Panc1 (cell line): Measurements from ENCODE around the gene TRIM42.

Experiments
- POLR2AphosphoS5 ChIP-seq: IDR thresholded peaks from 2 replicates; pipeline ENCODE4 v1.6.1; 2012; ENCODE audit warnings: mild to moderate bottlenecking, low read depth, low read length, moderate library complexity
- SIN3A ChIP-seq: IDR thresholded peaks from 2 replicates; pipeline ENCODE4 v1.6.1; 2012; ENCODE audit warnings: low read depth, mild to moderate bottlenecking, low read length, moderate library complexity, borderline replicate concordance; ENCODE audit not compliant: insufficient read depth
- TF ChIP-seq, protein P1 (sequence below): fragments of 450-650 bp; IDR thresholded peaks from 2 replicates; pipeline ENCODE4 v1.5.1; 2017; ENCODE audit warnings: mild to moderate bottlenecking
- TF ChIP-seq, protein P2 (sequence below), 2 experiments: IDR thresholded peaks; 2 replicates each; pipeline ENCODE4 v1.6.1; 2011 to 2012; ENCODE audit warnings: low read depth in 2 of 2, control low read depth in 1 of 2, low read length in 1 of 2, mild to moderate bottlenecking in 1 of 2, moderate library complexity in 1 of 2; ENCODE audit not compliant: insufficient read depth in 1 of 2

DNA sequence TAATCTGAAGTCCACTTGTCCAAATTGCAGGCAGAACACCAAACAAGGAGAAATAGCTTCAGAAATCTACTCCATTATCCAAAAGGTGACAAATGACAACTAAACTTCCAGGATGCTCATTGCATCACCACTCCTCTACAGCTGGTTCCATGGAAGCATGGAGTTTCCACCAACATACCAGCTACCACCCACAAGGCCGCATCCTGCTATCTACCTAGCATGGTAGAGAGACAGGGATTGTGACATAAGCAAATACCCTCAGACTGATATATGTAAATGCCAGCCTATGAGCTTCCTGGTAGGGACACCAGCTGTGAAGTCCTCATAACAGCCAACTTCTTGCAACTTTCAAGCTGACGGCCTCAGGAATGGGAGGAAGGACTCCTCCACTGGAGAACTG is at the start of gene TRIM42:
- TF ChIP-seq POLR2AphosphoS5 = no peak
- TF ChIP-seq, protein P1, sequence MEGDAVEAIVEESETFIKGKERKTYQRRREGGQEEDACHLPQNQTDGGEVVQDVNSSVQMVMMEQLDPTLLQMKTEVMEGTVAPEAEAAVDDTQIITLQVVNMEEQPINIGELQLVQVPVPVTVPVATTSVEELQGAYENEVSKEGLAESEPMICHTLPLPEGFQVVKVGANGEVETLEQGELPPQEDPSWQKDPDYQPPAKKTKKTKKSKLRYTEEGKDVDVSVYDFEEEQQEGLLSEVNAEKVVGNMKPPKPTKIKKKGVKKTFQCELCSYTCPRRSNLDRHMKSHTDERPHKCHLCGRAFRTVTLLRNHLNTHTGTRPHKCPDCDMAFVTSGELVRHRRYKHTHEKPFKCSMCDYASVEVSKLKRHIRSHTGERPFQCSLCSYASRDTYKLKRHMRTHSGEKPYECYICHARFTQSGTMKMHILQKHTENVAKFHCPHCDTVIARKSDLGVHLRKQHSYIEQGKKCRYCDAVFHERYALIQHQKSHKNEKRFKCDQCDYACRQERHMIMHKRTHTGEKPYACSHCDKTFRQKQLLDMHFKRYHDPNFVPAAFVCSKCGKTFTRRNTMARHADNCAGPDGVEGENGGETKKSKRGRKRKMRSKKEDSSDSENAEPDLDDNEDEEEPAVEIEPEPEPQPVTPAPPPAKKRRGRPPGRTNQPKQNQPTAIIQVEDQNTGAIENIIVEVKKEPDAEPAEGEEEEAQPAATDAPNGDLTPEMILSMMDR = no peak
- TF ChIP-seq SIN3A = no peak
- TF ChIP-seq, protein P2, sequence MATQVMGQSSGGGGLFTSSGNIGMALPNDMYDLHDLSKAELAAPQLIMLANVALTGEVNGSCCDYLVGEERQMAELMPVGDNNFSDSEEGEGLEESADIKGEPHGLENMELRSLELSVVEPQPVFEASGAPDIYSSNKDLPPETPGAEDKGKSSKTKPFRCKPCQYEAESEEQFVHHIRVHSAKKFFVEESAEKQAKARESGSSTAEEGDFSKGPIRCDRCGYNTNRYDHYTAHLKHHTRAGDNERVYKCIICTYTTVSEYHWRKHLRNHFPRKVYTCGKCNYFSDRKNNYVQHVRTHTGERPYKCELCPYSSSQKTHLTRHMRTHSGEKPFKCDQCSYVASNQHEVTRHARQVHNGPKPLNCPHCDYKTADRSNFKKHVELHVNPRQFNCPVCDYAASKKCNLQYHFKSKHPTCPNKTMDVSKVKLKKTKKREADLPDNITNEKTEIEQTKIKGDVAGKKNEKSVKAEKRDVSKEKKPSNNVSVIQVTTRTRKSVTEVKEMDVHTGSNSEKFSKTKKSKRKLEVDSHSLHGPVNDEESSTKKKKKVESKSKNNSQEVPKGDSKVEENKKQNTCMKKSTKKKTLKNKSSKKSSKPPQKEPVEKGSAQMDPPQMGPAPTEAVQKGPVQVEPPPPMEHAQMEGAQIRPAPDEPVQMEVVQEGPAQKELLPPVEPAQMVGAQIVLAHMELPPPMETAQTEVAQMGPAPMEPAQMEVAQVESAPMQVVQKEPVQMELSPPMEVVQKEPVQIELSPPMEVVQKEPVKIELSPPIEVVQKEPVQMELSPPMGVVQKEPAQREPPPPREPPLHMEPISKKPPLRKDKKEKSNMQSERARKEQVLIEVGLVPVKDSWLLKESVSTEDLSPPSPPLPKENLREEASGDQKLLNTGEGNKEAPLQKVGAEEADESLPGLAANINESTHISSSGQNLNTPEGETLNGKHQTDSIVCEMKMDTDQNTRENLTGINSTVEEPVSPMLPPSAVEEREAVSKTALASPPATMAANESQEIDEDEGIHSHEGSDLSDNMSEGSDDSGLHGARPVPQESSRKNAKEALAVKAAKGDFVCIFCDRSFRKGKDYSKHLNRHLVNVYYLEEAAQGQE (IDR thresholded peaks at IDR 0.05; ENCODE audit: insufficient read depth in 1 of 2, low read depth in 2 of 2, low read length in 1 of 2) = no peak
